Embryonic facial prominence (tissue), 1 donor: ENCODE data around the gene ZFYVE9.
"Not testable (repeated sequence)": the region's sequence is repeated elsewhere in the genome, so short reads cannot be mapped to it uniquely, and the experiment has no call there.

Experiments used
- DNase-seq: peaks from one replicate; pipeline ENCODE4 v3.0.0-alpha.2; 2016; ENCODE audit errors: extremely low spot score

ZFYVE9 gene

DNA sequence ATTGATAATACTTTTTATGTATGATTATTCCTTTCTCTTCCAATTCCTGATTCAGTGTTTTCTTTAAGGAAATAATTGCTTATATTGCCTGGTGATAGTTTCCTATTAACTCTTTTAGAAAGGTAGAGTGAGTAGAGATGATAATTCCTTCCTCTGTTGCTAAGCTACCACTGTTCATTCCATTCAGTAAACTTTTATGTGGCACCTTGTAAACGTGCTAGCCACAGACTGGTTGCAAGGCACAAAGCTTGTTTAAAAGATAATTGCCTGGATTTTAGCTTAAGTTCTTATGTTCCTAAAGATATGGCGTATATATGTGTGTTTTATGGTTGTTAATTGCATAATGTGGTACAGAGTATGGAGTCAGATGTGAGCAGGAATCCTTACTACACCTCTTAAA lies 3.2 kb downstream of the ZFYVE9 start:
- DNase-seq = no peak

DNA sequence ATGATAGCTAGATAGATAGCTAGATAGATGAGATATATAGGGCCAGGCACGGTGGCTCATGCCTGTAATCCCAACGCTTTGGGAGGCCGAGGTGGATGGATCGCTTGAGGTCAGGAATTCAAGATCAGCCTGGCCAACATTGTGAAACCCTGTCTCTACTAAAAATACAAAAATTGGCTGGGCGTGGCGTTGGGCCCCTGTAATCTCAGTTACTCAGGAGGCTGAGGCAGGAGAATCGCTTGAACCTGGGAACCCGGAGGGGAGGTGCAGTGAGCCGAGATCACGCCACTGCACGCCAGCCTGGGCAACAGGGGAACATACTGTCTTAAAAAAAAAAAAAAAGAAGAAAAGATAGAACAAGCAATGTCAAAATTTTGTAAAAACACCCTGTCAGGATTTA lies 8.6 kb downstream of the ZFYVE9 start:
- DNase-seq = not testable (repeated sequence)

GRCh38 chr1:52150946-52151345 lies 9.1 kb downstream of the ZFYVE9 start:
- DNase-seq = no peak

GRCh38 chr1:52152572-52152971 lies 10.7 kb downstream of the ZFYVE9 start:
- no peak for DNase-seq

DNA sequence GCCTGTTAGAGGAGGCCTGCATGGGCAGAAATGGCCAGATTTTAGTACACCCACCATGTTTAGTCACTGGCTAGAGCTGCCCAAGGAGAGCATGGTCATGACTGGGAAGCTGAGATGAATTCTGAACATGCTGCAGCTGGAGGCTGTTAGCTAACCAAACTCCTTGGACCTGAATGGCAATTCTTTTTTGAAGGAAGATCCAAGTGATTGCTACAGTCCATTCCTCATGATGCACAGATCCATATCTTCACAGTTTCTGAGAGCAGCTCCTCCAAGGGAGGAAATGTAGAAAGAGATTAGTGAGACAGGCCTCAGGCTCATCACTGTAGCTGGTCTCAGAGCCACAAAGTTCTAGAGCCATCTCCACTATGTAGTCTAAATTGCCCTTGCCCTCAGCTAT lies 11.1 kb downstream of the ZFYVE9 start:
- no peak for DNase-seq

DNA sequence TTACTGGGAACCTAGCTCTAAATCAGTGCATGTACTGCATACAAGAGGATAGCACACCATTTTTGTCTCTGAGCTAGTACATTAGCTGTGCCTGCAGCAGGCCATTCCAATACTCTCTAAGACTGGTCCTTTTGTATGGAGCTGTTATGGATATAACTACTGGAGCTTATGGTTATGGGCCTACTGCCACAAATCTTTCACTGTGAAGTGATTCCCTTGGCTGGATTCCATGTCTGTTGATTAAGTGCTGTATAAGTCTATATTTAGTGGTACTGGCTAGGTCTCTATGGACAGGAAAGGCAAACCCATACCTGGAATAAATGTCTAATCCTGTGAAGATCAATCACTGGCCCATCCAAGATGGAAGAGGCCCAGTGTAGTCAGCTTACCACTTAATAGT lies 12.0 kb downstream of the ZFYVE9 start:
- no peak for DNase-seq

DNA sequence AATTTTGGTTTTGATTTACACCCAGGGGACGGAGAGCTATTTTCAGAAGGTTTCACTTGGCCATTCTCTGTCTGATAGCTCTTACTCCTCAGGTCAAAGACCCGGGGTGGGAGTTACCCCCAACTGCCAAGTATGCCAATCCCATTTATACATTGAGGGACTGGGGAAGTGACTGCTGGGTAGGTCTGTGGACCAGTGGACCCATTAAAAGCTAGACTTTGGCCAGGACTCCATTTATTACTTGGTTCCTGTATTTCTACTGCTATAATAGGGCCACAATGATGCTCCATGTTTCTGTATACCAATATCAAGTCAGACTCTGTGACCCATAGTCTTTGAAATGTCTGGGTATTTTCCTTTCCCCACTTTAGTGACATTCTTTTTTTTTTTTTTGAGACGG lies 14.6 kb downstream of the ZFYVE9 start:
- no peak for DNase-seq

- no peak for DNase-seq
Measured at GRCh38 chr1:52157582-52157981, 15.7 kb downstream of the ZFYVE9 start.

DNA sequence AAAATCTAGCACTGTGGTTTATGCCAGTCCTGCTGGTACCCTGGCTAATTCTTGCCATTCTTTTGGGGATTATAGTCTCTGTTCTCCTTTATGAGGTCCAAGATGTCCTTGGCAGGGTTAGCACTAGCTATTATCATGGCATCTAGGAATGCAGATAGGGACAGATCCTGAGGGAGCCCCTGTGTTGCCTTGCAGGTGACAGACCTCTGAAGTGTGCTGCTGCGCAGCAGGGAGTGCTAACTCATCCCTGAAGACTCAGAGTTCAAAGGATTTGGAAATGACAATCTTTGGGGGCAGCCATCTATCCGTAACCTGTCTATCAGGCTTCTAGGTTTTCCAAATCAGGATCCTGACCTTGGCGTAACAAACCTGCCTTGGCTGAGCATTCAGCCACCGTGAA lies 16.3 kb downstream of the ZFYVE9 start:
- DNase-seq = no peak

- DNase-seq = no peak
Measured at GRCh38 chr1:52159033-52159789, 17.3 kb downstream of the ZFYVE9 start.

DNA sequence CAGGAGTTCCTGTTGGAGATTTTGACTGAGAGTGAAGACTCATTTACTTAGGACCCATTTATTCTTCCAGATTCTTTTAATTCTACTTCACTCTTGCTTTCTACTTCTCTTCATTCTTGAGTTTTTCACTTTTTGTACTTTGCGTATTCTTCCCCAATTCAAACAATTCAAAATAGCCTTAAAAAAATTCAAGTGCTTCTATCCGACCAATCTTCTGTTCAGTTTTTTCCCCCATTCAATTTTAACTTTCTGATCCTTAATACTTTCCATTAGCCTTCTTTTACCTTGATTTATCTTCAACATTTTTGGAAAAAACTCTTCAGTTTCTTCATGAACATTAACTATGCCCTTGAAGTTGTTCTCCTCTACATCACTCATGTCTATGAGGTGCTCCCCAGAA lies 21.1 kb downstream of the ZFYVE9 start:
- no peak for DNase-seq

GRCh38 chr1:52164604-52165003 lies 22.7 kb downstream of the ZFYVE9 start:
- no peak for DNase-seq

GRCh38 chr1:52166996-52167753 lies 25.3 kb downstream of the ZFYVE9 start:
- no peak for DNase-seq

DNA sequence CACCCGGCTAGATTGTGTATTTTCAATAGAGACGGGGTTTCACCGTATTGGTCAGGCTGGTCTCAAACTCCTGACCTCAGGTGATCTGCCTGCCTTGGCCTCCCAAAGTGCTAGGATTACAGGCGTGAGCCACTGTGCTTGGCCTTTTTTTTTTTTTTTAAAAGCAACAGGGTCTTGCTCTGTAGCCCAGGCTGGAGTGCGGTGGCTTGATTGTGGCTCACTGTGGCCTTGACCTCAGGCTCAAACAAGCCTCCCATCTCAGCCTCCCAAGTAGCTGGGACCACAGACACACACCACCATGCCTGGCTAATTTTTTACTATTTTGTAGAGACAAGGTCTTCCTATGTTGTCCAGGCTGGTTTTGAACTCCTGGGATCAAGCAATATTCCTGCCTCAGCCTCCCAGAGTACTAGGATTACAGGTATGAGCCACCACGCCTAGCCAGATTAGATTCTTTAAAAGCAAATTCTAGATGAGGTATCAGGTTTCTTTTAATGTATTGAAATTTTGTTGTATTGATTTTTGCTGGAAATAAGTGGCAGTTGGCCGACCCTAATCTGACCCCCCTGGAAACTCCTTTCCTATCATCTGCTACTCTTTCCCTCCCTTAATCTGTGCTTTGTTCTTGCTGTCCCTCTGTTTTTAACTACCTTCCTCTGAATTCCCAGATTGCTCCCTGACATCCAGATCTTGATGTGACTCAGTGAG lies 26.6 kb downstream of the ZFYVE9 start:
- DNase-seq = no peak

GRCh38 chr1:52171149-52171548 lies 29.3 kb downstream of the ZFYVE9 start:
- not testable (repeated sequence) for DNase-seq

GRCh38 chr1:52179073-52179472 lies 37.2 kb downstream of the ZFYVE9 start:
- no peak for DNase-seq

GRCh38 chr1:52180176-52180575 lies 38.3 kb downstream of the ZFYVE9 start:
- DNase-seq = no peak

DNA sequence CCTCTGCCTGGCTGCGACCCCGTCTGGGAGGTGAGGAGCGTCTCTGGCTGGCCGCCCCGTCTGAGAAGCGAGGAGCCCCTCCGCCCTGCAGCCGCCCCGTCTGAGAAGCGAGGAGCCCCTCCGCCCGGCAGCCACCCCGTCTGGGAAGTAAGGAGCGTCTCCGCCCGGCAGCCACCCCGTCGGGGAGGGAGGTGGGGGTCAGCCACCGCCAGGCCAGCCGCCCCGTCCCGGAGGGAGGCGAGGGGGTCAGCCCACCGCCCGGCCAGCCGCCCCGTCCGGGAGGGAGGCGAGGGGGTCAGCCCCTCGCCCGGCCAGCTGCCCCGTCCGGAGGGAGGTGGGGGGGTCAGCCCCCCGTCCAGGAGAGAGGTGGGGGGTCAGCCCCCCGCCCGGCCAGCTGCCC lies 39.9 kb downstream of the ZFYVE9 start:
- DNase-seq = not testable (repeated sequence)

- not testable (repeated sequence) for DNase-seq
Measured at GRCh38 chr1:52182328-52182727, 40.4 kb downstream of the ZFYVE9 start.

DNA sequence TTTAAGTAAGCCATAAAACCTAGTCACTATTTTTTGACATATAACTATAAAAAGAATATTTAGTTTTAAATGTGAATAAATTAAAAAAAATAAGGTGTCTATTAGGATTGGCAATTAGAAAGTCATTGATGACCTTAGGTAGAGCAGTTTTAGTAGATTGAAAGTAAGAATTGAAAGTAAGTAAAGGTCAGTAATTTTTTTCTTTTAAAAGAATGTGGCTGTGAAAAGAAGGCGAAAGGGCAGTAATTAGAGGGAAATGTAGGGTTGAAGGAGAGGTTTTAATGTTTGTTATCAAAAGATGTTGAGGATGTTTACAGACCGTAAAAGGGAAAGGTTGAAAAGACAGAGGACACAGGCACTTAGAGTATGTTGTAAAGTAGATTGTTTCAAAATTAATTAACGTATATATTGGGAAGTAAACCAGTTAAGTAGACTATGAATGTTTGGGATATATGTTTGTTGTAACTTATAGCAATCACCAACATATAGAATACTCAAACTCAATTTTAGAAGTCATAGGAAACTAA lies 41.0 kb downstream of the ZFYVE9 start:
- no peak for DNase-seq

GRCh38 chr1:52186449-52186848 lies 44.6 kb downstream of the ZFYVE9 start:
- DNase-seq = no peak

DNA sequence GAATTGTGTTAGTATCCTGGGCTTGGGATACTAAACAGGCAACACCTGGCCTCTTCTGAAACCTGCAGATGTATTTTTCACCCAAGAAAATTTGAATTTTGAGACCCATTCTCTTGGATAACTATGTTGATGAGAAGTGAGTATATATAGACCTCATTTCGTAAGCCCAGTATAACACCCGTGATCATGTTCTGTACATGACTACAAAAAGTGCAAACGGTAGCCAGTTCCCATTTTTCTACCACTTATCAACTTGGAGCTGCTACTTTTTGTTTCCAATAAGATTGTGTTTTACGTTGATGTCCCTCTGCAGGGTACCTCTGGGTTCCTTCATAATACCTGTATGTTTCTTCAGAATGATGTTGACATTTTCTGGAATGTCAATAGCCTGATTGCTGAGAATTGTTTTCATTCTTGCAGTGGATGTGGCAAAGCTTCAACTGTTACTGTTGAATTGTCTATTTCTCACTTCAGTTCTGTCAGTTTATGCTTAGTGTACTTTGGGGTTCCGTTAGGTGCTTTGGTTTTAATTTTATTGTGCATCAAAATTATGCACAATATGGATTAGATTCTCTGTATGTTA lies 48.1 kb downstream of the ZFYVE9 start:
- DNase-seq = no peak
